ENCODE results near the gene PRLH.

- TF ChIP-seq POLR2A (IDR thresholded peaks at IDR 0.05; ENCODE audit: low read depth, low read length) = no peak
- TF ChIP-seq TAF1 (IDR thresholded peaks at IDR 0.05; ENCODE audit: borderline replicate concordance, low read depth, low read length) = no peak
These were observed 35.2 kb downstream of the PRLH start for GRCh38 chr2:237601453-237602116.

Measured in GM12892 (cell line).